Measurements from ENCODE around the gene TPO.

DNA sequence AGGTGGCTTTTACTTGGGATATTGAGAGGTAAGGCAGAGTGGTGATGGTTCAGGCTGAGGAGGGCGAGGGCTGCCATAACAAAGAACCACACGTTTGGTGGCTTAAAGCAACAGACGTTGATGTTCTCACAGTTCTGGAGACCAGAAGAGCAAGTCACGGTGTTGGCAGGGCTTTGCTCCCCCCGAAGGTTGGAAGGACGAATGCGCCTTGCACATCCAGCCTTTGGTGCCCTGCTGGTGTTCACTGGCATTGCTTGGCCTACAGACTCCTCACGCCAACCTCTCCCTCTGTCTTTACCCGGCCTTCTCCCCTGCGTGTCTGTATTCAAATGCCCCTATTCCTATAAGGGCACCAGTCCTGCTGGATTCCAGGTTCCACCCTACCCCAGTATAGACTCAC lies 125.4 kb downstream of the TPO start:
- TF ChIP-seq, protein P1, sequence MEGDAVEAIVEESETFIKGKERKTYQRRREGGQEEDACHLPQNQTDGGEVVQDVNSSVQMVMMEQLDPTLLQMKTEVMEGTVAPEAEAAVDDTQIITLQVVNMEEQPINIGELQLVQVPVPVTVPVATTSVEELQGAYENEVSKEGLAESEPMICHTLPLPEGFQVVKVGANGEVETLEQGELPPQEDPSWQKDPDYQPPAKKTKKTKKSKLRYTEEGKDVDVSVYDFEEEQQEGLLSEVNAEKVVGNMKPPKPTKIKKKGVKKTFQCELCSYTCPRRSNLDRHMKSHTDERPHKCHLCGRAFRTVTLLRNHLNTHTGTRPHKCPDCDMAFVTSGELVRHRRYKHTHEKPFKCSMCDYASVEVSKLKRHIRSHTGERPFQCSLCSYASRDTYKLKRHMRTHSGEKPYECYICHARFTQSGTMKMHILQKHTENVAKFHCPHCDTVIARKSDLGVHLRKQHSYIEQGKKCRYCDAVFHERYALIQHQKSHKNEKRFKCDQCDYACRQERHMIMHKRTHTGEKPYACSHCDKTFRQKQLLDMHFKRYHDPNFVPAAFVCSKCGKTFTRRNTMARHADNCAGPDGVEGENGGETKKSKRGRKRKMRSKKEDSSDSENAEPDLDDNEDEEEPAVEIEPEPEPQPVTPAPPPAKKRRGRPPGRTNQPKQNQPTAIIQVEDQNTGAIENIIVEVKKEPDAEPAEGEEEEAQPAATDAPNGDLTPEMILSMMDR (IDR thresholded peaks at IDR 0.05) = peak; percentile 73
- TF ChIP-seq, protein P2, sequence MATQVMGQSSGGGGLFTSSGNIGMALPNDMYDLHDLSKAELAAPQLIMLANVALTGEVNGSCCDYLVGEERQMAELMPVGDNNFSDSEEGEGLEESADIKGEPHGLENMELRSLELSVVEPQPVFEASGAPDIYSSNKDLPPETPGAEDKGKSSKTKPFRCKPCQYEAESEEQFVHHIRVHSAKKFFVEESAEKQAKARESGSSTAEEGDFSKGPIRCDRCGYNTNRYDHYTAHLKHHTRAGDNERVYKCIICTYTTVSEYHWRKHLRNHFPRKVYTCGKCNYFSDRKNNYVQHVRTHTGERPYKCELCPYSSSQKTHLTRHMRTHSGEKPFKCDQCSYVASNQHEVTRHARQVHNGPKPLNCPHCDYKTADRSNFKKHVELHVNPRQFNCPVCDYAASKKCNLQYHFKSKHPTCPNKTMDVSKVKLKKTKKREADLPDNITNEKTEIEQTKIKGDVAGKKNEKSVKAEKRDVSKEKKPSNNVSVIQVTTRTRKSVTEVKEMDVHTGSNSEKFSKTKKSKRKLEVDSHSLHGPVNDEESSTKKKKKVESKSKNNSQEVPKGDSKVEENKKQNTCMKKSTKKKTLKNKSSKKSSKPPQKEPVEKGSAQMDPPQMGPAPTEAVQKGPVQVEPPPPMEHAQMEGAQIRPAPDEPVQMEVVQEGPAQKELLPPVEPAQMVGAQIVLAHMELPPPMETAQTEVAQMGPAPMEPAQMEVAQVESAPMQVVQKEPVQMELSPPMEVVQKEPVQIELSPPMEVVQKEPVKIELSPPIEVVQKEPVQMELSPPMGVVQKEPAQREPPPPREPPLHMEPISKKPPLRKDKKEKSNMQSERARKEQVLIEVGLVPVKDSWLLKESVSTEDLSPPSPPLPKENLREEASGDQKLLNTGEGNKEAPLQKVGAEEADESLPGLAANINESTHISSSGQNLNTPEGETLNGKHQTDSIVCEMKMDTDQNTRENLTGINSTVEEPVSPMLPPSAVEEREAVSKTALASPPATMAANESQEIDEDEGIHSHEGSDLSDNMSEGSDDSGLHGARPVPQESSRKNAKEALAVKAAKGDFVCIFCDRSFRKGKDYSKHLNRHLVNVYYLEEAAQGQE (IDR thresholded peaks at IDR 0.05; ENCODE audit: insufficient read depth in 1 of 2, low read depth in 2 of 2, low read length in 1 of 2) = no peak
- no peak for TF ChIP-seq SIN3A (IDR thresholded peaks at IDR 0.05; ENCODE audit: borderline replicate concordance, insufficient read depth, low read depth, low read length)
- TF ChIP-seq POLR2AphosphoS5 (IDR thresholded peaks at IDR 0.05; ENCODE audit: low read depth, low read length) = no peak
- TF ChIP-seq TCF7L2 (IDR thresholded peaks at IDR 0.05; ENCODE audit: low read depth, low read length) = no peak

All from Panc1 (cell line).